Fibroblast of lung (primary cell): Measurements from ENCODE around the gene OSBPL6. TPM values are rescaled to one million over a fixed set of nuclear protein-coding genes. Genes with fewer than 3 reads are reported as not detected.

ENCODE experiments used
- DNase-seq, 2 donors: peaks; one replicate each; pipeline versions ENCODE4 v3.0.0 to v3.0.0-alpha.2; 2010; ENCODE audit warnings: low read depth in 2 of 2
- H2AFZ ChIP-seq: 2 replicates; pipeline ENCODE4 v1.5.1; 2012; ENCODE audit warnings: low read length, control low read depth, inconsistent platforms
- H3K27ac ChIP-seq: 2 replicates; pipeline ENCODE4 v1.5.1; 2011; ENCODE audit warnings: low read length, control low read depth; ENCODE audit not compliant: insufficient read depth
- H3K27me3 ChIP-seq: 2 replicates; pipeline ENCODE4 v1.5.1; 2011; ENCODE audit warnings: mild to moderate bottlenecking, low read length; ENCODE audit not compliant: control insufficient read depth, insufficient read depth
- H3K36me3 ChIP-seq: 2 replicates; pipeline ENCODE4 v1.5.1; 2011; ENCODE audit warnings: low read length; ENCODE audit not compliant: control insufficient read depth, insufficient read depth
- H3K4me1 ChIP-seq: 2 replicates; pipeline ENCODE4 v1.5.1; 2011; ENCODE audit warnings: low read length; ENCODE audit not compliant: control insufficient read depth, insufficient read depth; ENCODE audit errors: extremely low read depth
- H3K4me2 ChIP-seq: 2 replicates; pipeline ENCODE4 v1.5.1; 2011; ENCODE audit warnings: low read length, control low read depth; ENCODE audit not compliant: insufficient read depth; ENCODE audit errors: extremely low read depth
- H3K4me3 ChIP-seq, 4 experiments: fragments of 200-600 bp in 1 of 4; sonication (generic) in 1 of 4; replicated peaks in 1 of 4; 2 replicates each; pipeline ENCODE4 v1.5.1; 2011 to 2016; ENCODE audit warnings: low read length in 4 of 4, low read depth in 3 of 4, mild to moderate bottlenecking in 3 of 4, control low read depth in 2 of 4, inconsistent platforms in 1 of 4, mixed read lengths in 1 of 4; ENCODE audit not compliant: insufficient read depth in 1 of 4; ENCODE audit errors: control extremely low read depth in 1 of 4
- H3K79me2 ChIP-seq: 2 replicates; pipeline ENCODE4 v1.5.1; 2012; ENCODE audit warnings: mild to moderate bottlenecking, low read length, inconsistent platforms; ENCODE audit not compliant: control insufficient read depth, insufficient read depth
- H3K9ac ChIP-seq: 2 replicates; pipeline ENCODE4 v1.5.1; 2011; ENCODE audit warnings: mild to moderate bottlenecking, low read length, control low read depth; ENCODE audit not compliant: insufficient read depth
- H3K9me3 ChIP-seq: 2 replicates; pipeline ENCODE4 v1.5.1; 2012; ENCODE audit warnings: low read depth, low read length; ENCODE audit not compliant: control insufficient read depth, insufficient read depth
- H4K20me1 ChIP-seq: 2 replicates; pipeline ENCODE4 v1.5.1; 2011; ENCODE audit warnings: low read length; ENCODE audit not compliant: control insufficient read depth, insufficient read depth; ENCODE audit errors: extremely low read depth
- CTCF ChIP-seq, 2 donors: IDR thresholded peaks in 1 of 2; conservative IDR thresholded peaks in 1 of 2; 1 replicate in 1 of 2; 2 replicates in 1 of 2; pipeline ENCODE4 v1.5.1; 2011 to 2012; ENCODE audit warnings: low read length in 2 of 2, control low read depth in 1 of 2, inconsistent platforms in 1 of 2, low read depth in 1 of 2, mild to moderate bottlenecking in 1 of 2
- EZH2 ChIP-seq: IDR thresholded peaks from 2 replicates; pipeline ENCODE4 v1.5.1; 2012; ENCODE audit warnings: low read length, control low read depth, mild to moderate bottlenecking; ENCODE audit errors: missing control alignments
- polyA plus RNA-seq, 2 donors: library from polyadenylated mRNA; depleted of rRNA in 1 of 2; stranded (reverse) in 1 of 2; unstranded in 1 of 2; fragments of >200 nt; gene quantifications; 2 replicates each; pipeline ENCODE4 v1.2.1, GENCODE V29; 2011 to 2012; ENCODE audit warnings: missing spikeins in 1 of 2
- total RNA-seq: library from RNA; depleted of rRNA; stranded (reverse); fragments of >200 nt; gene quantifications from 2 replicates; pipeline ENCODE4 v1.2.1, GENCODE V29; 2014

The OSBPL6 gene
- total and polyA plus RNA-seq, 2 donors (not counting 1 experiment from before 2014, with no cell fraction given): 1.0 to 5.3 TPM

DNA sequence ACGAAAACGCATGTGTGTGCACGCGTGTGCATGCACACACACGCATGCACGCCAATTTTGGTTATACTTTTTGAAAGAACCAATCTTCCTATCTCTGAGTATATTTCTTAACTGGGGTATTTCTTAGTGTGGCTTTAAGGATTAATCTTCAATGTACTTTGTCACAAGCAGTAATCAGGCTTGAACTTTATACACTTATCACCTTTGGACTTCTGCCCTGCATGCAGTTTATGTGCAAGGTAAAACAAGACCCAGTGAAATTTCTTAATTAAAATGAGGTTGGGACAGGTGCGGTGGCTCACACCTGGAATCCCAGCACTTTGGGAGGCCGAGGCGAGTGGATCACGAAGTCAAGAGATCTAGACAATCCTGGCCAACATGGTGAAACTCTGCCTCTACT is 85.3 kb downstream of the OSBPL6 start:
- H3K9ac ChIP-seq: no peak overlapping the region
- DNase-seq: no peak
- H3K9me3 ChIP-seq: no peaks in the 10 kb centered on the region
- H3K27me3 ChIP-seq: no peaks in the 10 kb centered on the region
- H3K4me3 ChIP-seq: no peak overlapping the region
- no peaks in the 10 kb centered on the region for H3K4me1 ChIP-seq
- TF ChIP-seq EZH2 (no peak), CTCF (conservative IDR thresholded peaks at IDR 0.05 in 1 of 2, IDR thresholded peaks at IDR 0.05 in 1 of 2; ENCODE audit: low read depth in 1 of 2, low read length in 2 of 2) (no peak)
- no peak overlapping the region for H3K27ac ChIP-seq
- H3K79me2 ChIP-seq: no peaks in the 10 kb centered on the region
- no peaks in the 10 kb centered on the region for H4K20me1 ChIP-seq
- no peak overlapping the region for H2AFZ ChIP-seq
- no peaks in the 10 kb centered on the region for H3K36me3 ChIP-seq
- H3K4me2 ChIP-seq: no peak overlapping the region

DNA sequence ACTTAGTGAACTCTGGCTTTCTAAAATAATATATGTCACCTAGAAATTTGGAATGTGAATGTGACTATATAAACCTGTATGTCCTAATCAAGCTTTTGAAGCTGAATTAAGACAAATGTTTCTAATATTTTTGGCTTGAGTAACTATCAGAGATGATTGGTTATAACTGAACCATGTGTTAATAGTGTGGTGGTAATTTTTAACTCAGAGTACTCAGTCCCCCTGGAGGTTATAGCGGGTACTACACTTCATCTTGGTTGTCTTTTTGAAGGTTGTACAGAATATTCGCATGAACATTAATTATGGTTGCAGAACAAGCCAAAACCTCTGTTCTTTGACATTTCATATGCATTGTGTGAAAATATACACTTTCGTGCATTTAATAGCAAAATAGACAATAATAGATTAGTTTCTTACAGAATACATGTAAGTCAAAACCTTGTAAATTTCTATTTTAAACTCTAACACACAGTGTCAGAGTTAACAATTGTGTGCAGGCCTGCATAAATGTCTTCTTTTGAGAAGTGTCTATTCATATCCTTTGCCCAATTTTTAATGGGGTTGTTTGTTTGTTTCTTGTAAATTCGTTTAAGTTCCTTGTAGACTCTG is 86.0 kb downstream of the OSBPL6 start:
- DNase-seq: peak; percentile 45 to 67
- no peaks in the 10 kb centered on the region for H4K20me1 ChIP-seq
- no peak overlapping the region for H3K27ac ChIP-seq
- no peak overlapping the region for H3K4me2 ChIP-seq
- no peaks in the 10 kb centered on the region for H3K4me1 ChIP-seq
- H3K4me3 ChIP-seq: no peak overlapping the region
- no peaks in the 10 kb centered on the region for H3K79me2 ChIP-seq
- no peaks in the 10 kb centered on the region for H3K36me3 ChIP-seq
- no peak overlapping the region for H3K9ac ChIP-seq
- H3K27me3 ChIP-seq: no peaks in the 10 kb centered on the region
- H3K9me3 ChIP-seq: no peaks in the 10 kb centered on the region
- TF ChIP-seq EZH2: no peak
- peak; percentile 53 to 81 for TF ChIP-seq CTCF (conservative IDR thresholded peaks at IDR 0.05 in 1 of 2, IDR thresholded peaks at IDR 0.05 in 1 of 2; ENCODE audit: low read depth in 1 of 2, low read length in 2 of 2)
- no peak overlapping the region for H2AFZ ChIP-seq

DNA sequence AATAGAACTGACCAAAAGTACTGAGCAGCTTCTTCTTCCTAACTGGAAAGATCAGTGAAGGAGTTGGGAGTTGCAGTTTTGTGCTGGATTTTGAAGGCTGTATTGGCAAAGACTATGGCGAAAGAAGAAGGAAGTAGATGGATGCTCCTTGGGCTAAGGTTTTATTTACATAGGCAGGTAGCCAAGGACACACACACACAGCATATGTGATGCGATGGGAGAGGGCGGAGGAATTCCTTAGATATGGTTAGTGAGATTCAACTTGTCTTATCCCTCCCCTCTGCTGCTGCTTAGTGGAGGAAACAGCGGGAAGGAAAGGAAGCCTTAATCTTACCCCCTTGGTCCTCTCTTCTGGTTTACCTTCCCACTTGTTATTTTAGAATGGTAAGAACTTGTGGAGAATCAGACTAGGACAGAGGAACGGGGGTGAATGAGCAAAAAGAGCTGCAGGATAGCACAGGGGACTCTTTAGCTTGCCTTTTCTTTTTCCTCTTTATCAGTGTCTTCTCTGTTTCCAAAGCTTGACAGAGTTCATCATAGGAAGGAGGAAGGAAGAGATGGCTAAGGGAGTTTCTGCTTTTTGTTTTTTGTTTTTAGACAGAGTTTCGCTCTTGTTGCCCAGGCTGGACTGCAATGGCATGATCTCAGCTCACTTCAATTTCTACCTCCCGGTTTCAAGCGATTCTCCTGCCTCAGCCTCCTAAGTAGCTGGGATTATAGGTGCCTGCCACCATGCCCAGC is 87.9 kb downstream of the OSBPL6 start:
- Histone ChIP-seq H3K36me3 (no peaks in the 10 kb centered on the region), H3K4me3 (no peak overlapping the region), H3K4me2 (no peak overlapping the region), H4K20me1 (no peaks in the 10 kb centered on the region), H3K4me1 (no peaks in the 10 kb centered on the region), H3K9me3 (no peaks in the 10 kb centered on the region), H3K9ac (no peak overlapping the region), H3K27me3 (no peaks in the 10 kb centered on the region), H2AFZ (no peak overlapping the region), H3K27ac (no peak overlapping the region), H3K79me2 (no peaks in the 10 kb centered on the region)
- DNase-seq: peak; percentile 84 to 87
- TF ChIP-seq EZH2: no peak
- TF ChIP-seq CTCF (conservative IDR thresholded peaks at IDR 0.05 in 1 of 2, IDR thresholded peaks at IDR 0.05 in 1 of 2; ENCODE audit: low read depth in 1 of 2, low read length in 2 of 2): no peak
